Stimulated activated CD8-positive, alpha-beta memory T cell treated with anti-CD3 and anti-CD28 coated beads, Interleukin-4, amount 100 ng/mL, for 24 hours (primary cell): ENCODE data around the gene GOSR1.
"Not testable (repeated sequence)": the region's sequence is repeated elsewhere in the genome, so short reads cannot be mapped to it uniquely, and the experiment has no call there.

Source experiments
- DNase-seq: peaks from one replicate; pipeline ENCODE4 v3.0.0-alpha.2; 2020; ENCODE audit warnings: low read depth

Gene GOSR1

DNA sequence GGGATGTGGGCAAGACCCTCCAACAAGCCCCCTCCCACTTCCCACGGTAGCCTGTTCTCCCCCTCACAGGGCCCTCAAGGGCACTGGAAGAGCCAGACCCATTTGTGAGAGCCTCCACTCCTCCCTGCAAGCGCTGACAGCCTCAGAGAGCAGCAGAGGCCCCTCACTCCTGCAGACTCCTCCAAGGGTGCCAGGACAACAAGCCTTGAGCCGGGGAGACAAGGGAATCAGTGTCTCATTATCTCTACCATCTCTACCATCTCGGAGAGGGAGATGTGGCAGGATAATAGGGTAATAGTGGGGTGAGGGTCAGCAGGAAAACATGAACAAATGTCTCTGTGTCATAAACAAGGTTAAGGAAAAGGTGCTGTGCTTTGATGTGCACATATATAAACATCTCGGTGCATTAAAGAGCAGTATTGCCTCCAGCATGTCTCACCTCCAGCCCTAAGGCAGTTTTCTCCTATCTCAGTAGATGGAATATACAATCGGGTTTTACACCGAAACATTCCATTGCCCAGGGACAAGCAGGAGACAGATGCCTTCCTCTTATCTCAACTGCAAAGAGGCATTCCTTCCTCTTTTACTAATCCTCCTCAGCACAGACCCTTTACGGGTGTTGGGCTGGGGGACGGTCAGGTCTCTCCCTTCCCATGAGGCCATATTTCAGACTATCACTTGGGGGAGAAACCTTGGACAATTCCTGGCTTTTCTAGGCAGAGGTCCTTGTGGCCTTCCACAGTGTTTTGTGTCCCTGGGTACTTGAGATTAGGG, 86.1 kb downstream of the GOSR1 start:
- not testable (repeated sequence) for DNase-seq

DNA sequence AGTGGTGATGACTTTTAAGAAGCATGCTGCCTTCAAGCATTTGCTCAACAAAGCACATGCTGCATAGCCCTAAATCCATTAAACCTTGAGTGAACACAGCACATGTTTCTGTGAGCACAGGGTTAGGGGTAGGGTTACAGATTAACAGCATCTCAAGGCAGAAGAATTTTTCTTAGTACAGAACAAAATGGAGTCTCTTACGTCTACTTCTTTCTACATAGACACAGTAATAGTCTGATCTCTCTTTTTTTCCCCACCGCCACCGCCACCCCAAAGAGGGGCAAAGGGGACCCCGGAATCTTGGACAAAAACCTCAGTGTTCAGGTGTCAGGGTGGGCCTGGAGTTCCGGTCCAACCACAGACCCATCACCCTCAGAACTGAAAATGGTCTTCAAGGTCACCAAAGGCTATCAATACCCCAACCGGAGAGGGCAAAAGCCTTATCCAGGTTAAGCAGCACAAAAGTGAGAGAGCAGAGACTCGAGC, 86.7 kb downstream of the GOSR1 start:
- not testable (repeated sequence) for DNase-seq

DNA sequence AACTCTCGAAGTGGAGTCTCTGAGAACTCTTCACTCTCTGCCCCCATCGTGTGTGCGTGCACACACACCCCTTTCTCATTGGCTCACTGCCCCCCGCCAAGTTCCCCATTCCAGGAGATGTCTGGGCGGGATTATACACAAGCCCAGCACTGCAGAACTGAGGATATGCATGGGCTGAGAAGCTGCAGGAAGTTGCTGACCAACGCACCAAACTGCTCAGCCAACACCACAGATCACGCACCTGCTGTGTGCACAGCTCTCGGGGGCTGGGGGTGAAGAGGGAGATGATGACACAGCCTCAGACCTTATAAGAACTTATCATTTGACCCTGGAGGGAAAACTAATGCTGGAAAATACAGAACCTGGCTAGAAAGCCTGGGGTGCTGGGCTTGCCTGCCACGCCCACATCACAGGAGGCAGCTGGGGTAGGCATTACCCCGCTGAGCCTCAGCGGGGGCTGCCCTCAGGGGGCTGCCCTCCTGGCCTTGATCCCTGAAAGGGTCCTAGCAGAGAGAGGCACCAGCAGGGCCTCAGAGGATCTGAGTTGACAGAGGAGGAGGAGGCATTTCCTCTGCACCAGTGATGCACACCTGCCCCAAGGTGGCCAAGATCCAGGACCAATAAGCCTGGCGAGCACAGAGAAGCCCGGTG, 87.3 kb downstream of the GOSR1 start:
- DNase-seq: not testable (repeated sequence)

DNA sequence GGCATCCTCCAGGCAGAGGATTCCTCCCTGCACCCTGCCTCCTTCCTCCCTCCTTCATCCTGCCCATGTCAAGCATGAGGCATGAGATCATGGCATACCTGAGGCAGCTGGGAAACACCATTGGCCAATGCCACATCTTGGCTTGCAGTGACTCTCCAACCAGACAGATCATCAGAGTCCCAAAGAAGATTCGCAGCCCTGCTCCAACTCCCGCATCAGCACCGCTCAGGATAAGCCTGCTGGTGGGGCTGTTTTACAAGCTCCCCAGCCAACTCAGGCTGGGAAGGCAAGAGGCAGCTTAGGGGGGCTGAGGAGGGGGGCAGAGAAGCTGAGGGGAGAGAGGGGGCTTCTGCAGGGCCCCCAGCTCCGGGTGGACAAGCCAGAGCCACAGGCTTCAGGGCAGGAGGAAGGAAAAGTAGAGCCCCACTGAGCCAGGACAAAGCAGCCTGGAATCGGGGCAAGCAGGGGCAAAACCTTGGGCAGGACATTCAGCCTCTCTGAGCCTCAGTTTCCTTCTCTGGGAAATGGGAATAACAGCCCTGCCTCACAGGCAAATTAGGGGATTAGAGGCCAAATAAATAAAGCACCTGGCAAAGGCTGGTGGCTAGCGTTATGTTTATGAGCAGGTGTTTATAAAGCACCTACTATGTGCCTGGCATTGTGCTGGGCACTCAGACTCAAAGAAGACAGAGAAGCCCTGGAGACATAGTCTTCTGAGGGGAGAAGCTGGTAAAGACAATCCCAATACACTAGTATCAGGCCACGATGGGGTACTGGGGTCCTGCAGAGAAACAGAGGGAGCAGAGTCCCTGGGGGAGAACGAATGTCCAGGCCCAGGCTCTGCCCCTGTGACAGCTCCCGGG, 88.1 kb downstream of the GOSR1 start:
- DNase-seq: no peak

DNA sequence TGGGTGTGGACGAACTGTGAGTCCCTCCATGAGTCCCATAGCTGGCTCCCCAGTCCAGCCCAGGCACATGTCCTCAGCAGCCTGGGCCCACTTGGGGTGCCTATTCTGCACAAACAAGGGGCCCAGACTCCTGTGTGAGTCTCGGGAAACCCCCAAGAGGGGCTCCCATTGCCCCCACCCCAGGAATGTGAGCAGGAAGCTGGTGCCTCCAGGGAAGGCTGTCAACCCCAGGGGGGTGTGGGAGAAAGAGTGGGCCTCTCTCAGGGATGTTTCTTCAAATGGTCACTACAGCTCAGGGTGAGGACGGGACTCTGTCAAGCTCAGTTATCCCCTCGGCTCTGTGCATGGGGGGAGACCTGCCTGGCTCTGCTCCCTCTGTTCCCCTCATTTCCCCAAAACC, 88.9 kb downstream of the GOSR1 start:
- DNase-seq: not testable (repeated sequence)

DNA sequence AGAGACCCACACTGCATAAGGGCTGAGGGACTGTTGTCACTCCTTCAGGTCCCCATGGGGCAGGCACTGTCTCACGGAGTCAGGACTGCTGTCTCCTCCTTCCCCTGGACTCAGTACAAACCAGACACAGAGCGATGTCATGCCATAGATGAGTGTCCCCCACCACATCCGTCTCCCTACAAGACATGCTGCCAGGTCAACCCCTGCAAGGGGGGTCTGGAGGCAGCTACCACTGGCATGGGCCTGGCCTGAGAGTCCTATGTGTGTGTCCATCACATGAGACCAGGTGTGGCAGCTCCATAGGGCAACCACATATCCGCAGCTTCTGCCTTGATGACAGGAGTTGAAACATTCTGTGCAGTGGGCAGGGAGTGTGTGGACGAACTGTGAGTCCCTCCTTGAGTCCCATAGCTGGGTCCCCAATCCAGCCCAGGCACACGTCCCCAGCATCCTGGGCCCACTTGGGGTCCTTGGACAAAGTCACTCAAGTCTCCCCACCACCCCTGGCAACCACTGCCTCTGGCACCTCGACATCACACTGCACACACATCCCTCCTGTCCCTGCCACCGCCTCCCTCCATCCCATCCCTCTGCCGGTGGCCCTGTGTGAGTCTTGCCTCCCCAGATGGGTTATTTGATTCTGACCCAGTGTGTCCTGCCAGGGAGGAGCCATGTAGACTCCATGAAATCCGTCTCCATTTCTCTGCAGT, 89.5 kb downstream of the GOSR1 start:
- not testable (repeated sequence) for DNase-seq

DNA sequence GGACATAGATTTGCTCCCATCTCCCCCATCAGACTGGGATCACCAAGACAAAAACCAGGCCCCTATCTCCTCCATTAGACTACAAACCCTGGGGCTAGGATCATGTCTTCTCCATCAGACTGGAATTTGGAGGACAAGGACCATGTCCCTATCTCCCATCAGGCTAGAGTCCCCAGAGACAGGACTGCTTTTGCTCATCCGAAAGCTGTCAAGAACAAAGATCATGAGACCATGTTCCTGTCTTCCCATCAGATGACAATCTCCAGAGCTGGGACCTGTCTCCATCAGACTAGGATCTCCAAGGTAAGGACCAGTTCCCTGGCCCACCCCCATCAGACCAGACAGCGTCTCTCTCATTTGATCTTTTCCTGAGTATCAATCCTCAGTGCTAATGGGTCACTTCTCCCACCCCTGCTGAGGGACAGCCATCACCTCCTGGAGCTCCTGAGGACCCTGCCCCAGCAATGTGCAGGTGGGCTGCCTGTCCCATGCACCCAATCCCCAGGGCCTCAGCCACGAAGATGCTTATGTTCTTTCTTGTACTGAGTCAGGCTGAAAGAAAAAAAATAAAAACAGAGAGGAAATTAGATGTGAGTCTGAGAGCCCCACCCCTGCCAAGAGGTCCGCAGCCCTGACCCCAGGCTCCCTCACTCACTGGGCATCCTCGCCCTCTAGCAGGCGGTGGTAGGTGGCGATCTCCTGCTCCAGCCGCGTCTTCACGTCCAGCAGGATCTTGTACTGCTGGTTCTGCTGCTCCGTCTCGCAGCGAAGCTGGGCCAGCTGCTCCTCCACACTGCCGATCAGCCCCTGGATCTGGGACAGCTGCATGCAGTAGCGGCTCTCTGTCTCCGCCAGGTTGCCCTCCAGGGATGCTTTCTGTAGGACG, 90.3 kb downstream of the GOSR1 start:
- no peak for DNase-seq

DNA sequence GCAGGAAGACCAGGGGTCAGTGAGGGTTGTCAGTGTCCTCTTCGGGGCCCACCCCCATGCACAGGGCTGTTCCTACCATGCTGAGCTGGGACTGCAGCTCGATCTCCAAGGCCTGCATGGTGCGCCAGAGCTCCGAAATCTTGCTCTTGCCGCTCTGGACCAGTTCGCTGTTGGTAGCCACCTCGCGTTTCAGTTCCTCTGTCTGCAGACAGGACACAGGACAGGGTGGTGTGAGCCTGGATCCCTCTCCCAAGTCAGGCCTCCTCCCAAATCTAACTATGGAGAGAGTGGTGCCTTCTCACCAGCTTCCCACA, 90.9 kb downstream of the GOSR1 start:
- DNase-seq: no peak

DNA sequence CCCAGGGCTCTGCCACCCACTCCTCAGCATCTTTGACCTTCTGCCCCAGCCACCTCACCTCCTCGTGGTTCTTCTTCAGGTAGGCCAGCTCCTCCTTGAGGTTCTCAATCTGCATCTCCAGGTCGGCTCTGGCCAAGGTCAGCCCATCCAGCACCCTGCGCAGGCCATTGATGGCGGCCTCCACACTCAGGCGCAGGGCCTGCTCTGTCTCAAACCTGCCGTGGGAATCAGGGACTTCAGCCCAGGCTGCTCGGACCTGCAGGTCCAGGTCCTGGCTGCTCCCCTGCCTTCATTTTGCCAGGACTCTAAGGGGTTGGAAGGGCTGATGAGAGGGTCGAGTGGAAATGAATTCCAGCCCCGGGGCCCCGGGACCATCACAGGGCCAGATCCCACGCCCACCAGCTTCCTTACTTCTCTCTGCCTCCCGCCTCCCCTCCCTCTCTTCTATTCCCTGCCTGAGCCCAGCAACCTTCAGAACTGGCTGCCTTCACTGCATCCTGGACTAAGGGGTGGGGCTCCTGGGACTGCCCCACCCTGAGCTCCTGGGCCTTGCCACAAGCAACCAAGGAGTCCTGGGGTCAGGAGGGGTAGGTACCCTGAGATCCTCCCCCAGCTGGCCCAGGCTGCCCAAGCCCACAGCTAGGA, 92.4 kb downstream of the GOSR1 start:
- DNase-seq: not testable (repeated sequence)

DNA sequence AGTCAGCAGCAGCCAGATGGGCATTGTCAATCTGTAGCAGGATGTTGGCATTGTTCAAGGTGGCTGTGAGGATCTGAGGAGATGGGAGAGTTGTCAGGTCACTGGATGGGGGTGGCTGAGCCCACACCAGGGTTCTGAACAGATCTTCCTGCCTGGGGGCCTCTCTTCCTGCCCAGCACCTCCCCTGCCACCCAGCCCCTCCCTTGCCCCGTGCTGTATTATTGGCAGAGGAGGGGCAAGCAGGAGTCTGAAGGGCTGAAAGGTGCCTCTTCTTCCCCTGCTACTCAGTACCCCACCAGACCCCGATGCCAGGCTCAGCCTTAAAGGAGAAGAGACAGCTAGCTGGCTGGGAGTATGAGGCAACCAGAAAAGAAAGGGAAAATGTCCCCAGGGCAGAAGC, 93.0 kb downstream of the GOSR1 start:
- DNase-seq: no peak

DNA sequence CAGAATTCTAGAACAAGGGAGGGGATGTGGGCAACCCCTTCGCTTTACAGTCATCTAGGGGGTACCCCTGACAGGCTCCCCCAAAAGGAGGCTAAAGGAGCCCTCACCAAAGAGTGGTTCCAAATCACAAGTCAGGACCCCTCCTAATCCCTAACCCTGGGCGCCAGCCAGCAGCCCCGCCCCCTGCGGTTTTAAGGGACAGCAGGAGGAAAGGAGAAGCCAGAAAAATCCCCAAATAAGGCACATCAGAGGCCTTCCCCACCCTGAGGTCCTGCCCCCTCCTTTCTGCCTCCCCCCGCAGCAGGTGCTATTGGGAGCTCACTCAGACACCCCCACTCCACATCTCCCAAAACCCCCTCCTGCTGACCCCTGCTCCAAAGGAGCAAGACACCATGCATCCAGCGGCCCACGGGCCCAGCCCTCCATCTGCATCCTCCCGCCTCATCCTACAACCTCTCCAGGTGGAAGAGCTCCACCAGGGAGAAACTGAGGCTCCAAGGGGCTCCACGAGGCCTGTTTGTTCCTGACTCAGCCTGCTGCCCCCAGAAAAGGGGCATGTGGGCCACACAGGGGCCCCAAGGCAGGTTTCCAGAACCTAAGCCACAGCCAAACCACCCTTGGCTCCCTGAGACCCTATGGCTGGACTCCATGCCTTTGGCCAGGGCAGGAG, 93.5 kb downstream of the GOSR1 start:
- DNase-seq: no peak

DNA sequence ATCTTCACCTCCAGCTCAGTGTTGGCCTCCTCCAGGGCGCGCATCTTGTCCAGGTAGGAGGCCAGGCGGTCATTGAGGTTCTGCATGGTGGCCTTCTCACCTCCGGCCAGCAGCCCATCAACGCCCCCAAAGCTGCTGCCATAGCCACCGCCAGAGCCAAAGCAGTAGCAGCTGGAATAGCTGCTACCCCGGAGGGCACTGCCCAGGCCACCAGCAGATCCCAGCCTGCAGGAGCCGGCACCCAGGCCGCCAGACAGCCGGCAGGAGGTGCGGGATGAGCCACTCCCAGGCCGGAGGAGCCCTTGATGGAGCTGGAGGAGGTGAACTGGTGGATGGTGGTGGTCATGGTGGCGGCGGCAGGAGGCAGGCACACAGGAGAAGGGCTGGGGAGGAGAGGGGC, 94.2 kb downstream of the GOSR1 start:
- DNase-seq: not testable (repeated sequence)

DNA sequence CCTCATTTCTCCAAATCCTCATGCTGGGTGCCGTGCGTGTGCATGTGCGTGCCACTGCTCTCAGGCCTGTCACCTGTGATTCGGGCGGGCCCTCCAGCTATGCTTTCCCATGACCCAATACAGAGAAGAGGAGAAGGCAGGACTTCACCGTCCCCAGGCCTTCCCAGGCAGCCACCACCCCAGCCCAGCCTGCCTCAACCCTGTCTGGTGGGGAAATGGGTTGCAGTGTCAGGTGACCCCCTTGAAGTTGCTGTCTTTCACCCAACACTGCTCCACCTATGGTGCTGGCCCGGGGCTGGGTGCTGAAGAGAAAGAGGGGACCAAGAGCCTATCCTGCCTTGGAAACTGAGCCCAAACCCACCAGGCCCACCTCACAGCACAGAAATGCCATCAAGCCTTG, 94.7 kb downstream of the GOSR1 start:
- DNase-seq: no peak

DNA sequence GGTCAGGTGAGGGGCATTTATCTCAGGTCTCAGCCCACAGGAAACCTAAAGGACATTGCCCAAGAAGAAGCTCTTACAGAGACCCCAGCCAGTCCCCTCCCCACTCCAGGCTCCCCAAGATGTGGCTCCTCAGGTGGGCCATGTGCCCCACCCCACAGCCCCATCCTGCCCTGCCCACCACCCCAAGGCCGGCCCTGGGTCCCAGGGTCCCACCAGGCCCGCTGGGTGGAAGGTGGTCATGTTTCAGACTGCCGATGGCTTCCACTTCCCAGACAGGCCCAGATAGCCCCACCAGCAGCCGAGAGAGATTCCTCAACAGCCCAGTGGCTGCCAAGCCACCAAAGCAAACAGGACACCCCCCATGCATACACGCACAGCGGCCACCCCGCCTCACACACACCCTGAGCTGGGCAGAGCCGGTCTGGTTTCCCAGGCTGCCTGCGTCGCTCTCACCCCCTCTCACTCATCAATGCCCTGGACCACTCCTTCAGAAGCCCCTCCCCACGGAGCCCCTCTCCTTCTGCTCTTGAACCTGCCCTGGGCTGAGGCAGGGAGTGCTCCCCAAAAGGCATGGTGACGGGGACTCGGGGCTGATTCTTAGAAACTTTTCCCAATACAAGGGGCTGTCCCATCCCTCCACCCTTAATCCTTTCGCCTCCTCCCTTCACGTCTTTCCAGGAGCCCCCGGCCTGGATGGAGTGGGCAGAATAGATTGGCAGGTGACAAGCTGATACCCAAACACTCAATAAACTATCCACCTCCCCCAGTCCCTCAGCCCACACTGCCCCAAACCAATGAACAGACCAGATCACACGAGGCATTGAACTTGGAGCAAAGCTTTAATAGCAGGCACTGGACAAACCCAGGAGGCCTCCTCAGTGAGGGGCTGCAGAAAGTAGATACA, 95.7 kb downstream of the GOSR1 start:
- not testable (repeated sequence) for DNase-seq

DNA sequence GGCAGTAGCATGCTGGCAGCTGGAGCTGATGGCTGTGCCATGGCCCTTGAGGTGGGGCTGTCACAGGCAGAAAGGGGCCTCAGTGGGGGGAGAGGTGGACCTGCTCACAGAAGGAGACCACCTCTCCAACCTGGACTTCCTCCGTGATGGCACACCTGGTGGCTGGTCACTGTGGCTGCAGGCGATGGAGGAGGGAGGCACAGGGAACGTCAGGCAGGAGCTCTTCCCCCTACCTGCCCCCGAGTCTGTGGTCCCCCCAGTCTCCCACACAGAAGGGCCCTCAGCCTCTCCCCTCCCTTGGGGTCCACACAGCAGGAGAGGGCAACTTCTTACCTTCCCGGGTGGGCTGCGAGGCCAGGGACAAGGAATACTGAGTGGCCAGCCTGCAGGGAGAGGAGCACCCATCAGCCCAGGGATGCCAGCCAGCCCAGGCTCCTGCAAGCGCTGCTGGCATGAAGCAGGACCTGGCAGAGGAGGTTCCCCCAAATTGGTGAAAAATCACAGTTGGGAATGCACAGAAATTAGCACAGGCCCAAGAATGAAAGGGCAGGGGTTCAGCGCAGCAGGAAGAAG, 96.5 kb downstream of the GOSR1 start:
- DNase-seq: no peak

DNA sequence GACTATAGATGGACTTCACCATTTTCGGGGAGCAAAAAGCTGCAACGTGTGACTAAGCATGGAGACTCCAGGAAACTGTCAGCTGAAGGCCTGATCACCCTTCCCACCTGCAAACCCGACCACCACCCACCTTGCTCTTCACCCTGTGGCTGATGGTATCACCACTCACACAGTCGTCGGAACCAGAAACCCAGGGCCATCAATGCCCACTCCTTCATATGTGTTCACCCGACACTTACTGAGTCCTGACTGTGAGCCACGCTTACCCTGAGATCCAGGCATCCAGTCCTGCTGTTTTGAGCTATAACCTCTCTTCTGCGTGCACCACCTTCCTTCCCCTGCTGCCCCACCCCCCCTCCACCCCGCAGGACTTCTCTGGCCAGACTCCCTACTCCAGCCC, 97.1 kb downstream of the GOSR1 start:
- not testable (repeated sequence) for DNase-seq

DNA sequence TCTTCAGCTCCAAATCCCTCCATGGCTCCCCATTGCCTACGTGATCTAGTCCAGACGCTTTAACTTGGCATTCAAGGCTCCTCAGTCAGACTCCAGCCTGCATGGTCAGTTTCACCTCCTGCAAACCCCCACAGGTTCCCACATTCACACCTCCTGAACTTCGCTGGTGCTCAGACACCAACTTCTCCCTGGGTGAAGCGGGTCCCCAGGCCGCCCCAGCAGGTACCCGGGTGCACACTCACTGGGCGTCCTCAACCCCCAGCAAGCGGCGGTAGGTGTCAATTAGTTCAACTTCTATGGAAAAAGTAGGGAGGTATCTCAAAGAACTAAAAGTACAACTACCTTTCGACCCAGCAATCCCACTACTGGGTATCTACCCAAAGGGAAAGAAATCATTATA, 97.6 kb downstream of the GOSR1 start:
- DNase-seq: not testable (repeated sequence)

DNA sequence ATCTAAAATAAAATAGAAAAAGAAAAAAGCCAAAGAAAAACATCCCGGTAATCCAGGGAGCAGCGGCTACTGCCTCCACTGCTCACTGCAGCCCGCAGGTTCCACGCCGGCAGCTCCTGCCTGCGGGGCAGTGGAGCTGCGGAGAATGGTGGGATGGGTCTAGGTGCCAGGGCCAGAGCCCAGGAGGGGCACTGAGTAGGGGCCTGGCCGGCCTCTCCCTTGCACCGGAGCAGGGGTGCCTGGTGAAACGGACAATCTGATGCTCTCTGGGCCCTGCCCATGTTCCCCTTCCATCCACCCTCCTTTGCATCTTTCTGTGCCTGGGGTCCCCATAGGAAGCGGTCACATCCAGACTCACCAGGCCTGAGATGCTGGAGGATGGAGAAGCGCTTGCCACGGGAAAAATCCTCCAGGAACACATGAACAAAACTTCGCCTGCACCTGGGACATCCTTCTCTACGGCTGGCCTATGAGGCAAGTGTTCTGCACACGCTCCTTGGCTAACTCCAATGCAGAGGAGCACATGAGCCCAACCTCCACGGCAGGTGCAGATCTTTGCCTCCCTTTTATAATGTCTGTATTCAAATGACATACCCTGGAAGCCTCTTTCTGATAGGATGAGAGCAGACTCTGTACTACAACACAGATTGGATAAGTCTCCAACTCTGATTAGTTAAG, 98.6 kb downstream of the GOSR1 start:
- not testable (repeated sequence) for DNase-seq
